Nephron progenitor cell (in vitro differentiated cells): ENCODE measurements around the gene SARDH.

ENCODE experiments used
- DNase-seq: peaks from one replicate; pipeline ENCODE4 v3.0.0; 2021
- H3K27ac Mint-ChIP-seq: 2 replicates; pipeline ENCODE4 v1.8.0; 2021; ENCODE audit warnings: mild to moderate bottlenecking, moderate library complexity, mixed read lengths
- H3K27me3 Mint-ChIP-seq: 2 replicates; pipeline ENCODE4 v1.8.0; 2021; ENCODE audit warnings: mild to moderate bottlenecking, low read depth, mixed read lengths; ENCODE audit not compliant: poor library complexity
- H3K36me3 Mint-ChIP-seq: 2 replicates; pipeline ENCODE4 v1.8.0; 2021; ENCODE audit warnings: low read depth, mixed read lengths
- H3K4me1 Mint-ChIP-seq: 2 replicates; pipeline ENCODE4 v1.8.0; 2021; ENCODE audit warnings: mixed read lengths
- H3K4me3 Mint-ChIP-seq: 2 replicates; pipeline ENCODE4 v1.8.0; 2021; ENCODE audit warnings: mild to moderate bottlenecking, moderate library complexity, mixed read lengths
- H3K9me3 Mint-ChIP-seq: 2 replicates; pipeline ENCODE4 v1.8.0; 2021; ENCODE audit warnings: mild to moderate bottlenecking, moderate library complexity, mixed read lengths
- TF ChIP-seq, protein P1 (sequence below): fragments of 200-600 bp; sonication (generic); IDR thresholded peaks from 2 replicates; pipeline ENCODE4 v1.5.0; 2021; ENCODE audit warnings: antibody characterized with exemption

The SARDH gene

DNA sequence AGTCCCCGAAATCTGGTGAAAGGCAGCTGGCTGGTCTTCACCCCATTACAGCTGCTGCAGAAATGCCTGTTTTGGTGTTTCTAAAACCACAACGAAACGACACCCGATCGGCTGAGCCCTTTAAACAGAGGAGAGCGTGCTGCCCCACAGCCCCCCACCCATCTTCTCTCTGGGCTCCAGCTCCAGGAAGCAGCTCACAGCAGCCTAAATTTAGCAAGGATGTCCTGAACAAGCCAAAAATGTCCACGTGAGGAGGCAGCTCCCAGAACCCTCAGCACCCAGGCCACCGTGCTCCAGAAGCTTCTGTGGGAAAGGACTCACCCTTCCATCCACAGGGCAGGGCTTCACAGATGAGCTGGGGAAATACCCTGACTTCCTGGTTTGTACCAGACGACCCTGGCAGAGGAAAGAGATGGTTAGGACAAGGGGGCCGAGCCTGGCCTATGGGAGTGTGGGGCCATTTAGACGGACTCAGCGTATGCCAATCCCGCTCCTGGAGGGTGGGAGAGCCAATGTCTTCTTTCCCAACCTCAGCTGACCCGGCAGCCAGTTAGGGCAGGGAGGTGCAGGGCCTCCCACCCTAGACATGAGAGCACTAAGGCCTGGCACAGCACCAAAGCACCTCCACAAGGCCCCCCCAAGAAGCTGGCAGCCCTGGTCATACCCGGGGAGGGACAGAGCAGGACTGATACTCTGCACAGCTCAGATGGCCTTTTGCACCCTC lies 39.1 kb upstream of the SARDH start:
- Mint-ChIP-seq H3K27ac (no peak overlapping the region), H3K9me3 (no peaks in the 10 kb centered on the region), H3K27me3 (peaks cover 3% of the 10 kb centered on the region), H3K36me3 (peaks cover 10% of the 10 kb centered on the region), H3K4me3 (no peak overlapping the region), H3K4me1 (peaks cover 26% of the 10 kb centered on the region)
- TF ChIP-seq, protein P1, sequence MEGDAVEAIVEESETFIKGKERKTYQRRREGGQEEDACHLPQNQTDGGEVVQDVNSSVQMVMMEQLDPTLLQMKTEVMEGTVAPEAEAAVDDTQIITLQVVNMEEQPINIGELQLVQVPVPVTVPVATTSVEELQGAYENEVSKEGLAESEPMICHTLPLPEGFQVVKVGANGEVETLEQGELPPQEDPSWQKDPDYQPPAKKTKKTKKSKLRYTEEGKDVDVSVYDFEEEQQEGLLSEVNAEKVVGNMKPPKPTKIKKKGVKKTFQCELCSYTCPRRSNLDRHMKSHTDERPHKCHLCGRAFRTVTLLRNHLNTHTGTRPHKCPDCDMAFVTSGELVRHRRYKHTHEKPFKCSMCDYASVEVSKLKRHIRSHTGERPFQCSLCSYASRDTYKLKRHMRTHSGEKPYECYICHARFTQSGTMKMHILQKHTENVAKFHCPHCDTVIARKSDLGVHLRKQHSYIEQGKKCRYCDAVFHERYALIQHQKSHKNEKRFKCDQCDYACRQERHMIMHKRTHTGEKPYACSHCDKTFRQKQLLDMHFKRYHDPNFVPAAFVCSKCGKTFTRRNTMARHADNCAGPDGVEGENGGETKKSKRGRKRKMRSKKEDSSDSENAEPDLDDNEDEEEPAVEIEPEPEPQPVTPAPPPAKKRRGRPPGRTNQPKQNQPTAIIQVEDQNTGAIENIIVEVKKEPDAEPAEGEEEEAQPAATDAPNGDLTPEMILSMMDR: no peak
- no peak for DNase-seq

GRCh38 chr9:133775951-133776905 lies 38.1 kb upstream of the SARDH start:
- Mint-ChIP-seq H3K4me1 (peaks cover 17% of the 10 kb centered on the region), H3K27ac (no peak overlapping the region), H3K36me3 (peaks cover 10% of the 10 kb centered on the region), H3K27me3 (no peaks in the 10 kb centered on the region), H3K4me3 (no peak overlapping the region), H3K9me3 (no peaks in the 10 kb centered on the region)
- no peak for DNase-seq
- TF ChIP-seq, protein P1: no peak

DNA sequence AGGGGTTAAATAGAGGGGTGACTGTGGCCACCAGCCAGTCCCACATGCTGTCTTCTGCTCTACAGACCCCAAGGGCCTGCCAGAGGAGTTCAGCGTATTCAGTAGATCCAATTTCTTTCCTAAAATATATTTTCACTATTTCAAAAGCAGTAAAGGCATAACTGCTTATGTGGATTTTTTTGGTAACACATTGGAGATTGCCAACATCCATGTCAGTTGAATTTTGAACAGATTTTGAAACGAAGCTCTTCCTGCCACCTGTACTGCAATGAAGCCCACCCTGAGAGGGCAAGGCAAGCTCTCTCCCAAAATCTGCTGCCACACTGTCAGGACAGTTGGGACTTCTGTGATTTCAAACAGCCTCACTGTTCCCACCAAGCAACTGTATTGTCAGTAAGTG lies 37.1 kb upstream of the SARDH start:
- Mint-ChIP-seq H3K27ac (peak overlapping the region; percentile 32), H3K4me1 (peaks cover 11% of the 10 kb centered on the region), H3K4me3 (no peak overlapping the region), H3K36me3 (peaks cover 15% of the 10 kb centered on the region), H3K9me3 (no peaks in the 10 kb centered on the region), H3K27me3 (no peaks in the 10 kb centered on the region)
- no peak for DNase-seq
- TF ChIP-seq, protein P1: no peak

GRCh38 chr9:133774799-133775198 lies 36.6 kb upstream of the SARDH start:
- Mint-ChIP-seq H3K27me3 (no peaks in the 10 kb centered on the region), H3K4me1 (peaks cover 7% of the 10 kb centered on the region), H3K36me3 (peaks cover 16% of the 10 kb centered on the region), H3K4me3 (no peak overlapping the region), H3K27ac (peak overlapping the region; percentile 32), H3K9me3 (no peaks in the 10 kb centered on the region)
- TF ChIP-seq, protein P1: no peak
- no peak for DNase-seq

DNA sequence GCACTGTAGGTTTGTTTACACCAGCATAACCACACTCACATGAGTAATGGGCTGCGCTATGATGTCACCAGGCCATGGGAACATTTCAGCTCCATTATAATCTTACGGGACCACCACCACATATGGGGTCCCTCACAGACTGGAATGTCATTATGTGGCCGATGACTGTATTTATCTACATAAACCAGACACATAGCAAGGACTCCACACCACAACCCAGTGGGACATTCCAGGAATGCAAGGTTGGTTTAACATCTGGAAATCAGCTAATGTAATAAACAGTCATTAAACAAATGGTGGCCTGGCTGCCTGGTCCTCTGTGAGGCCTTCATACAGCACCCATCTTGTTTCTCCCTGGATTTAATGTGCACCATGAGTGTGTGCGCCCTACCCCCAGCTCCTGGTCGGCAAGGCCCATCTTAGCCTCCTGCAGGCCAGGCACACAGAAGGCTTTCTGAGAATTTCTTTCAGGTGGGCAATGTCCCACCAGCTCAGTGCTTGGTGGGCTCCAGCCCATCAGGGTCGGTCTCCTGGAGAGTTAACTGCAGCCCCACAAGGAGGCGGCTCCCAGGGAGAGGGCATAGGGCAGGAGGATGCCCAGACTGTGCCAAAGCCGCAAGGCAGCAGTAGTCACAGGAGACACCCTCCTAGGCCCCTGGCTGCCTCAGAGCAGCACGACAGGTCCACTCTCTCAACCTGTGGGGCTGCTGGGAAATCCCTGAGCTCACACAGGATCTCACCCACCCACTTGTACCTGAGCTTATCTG lies 35.9 kb upstream of the SARDH start:
- Mint-ChIP-seq H3K36me3 (peaks cover 12% of the 10 kb centered on the region), H3K27me3 (no peaks in the 10 kb centered on the region), H3K4me3 (no peak overlapping the region), H3K27ac (no peak overlapping the region), H3K9me3 (no peaks in the 10 kb centered on the region), H3K4me1 (peaks cover 3% of the 10 kb centered on the region)
- DNase-seq: no peak
- TF ChIP-seq, protein P1: no peak
